CD4-positive, alpha-beta T cell treated with Interferon alpha-2 for 1 hour (primary cell): ENCODE measurements around the gene MDFIC.
A peak's percentile ranks its signal among the peaks of the same experiment; 100 is the strongest.

ENCODE experiments used
- DNase-seq, 2 donors: peaks; one replicate each; pipeline ENCODE4 v3.0.0-alpha.2; 2020 to 2022

Gene MDFIC

DNA sequence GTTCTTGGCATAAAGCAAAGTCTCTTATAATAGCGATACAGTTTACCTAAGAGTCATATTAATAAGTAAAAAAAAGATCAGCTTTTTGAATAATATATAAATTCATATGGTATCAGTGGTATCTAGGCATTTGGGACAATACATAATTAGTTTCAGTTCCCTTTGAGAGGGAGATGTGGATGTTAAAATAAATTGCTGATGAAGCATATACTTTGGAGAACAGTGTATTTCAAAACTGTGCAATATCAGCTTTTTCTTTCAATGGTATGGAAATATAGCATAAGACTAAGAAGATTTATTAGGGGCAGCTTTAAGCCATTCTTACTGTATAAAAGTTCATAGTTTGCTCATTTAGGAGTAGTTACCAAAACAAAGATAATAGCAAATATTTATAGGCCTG is 35.5 kb downstream of the MDFIC start:
- no peak for DNase-seq

DNA sequence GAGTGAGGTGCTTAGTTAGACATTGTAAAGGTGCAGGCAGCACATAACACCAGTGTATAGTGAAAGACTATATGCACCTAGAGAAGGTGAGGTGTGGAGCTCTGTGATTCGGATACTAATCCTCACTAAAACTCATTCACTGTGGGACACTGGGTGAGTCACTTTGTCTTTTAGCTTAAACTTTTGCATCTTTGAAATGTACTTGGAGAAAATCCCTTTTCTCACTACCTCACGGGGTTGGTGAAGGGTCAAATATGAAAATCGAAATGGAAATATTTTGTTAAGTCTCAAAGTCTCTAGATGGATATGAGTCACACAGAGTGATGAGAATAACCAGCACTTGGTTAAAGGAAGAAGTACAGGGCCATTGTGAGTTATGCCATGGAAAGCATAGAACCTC is 38.0 kb downstream of the MDFIC start:
- DNase-seq = no peak

DNA sequence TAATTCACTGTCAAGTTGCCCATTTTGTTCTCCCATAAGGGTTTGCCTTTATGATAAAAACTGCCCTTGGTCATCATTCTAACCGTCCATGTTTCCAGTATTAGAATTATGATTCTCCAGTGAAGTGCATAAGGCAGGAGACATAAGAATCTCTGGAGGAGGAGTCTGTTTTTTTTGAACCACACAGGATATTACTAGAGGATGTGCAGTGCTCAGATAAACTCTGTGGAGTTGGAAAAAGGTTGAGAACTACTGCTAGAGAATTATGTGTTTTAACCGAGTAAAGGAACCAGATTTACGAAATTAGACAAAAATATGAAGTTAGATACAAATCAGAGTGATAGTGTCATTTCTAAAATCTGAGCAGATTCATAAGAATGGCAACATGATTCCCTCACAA is 40.5 kb downstream of the MDFIC start:
- no peak for DNase-seq

DNA sequence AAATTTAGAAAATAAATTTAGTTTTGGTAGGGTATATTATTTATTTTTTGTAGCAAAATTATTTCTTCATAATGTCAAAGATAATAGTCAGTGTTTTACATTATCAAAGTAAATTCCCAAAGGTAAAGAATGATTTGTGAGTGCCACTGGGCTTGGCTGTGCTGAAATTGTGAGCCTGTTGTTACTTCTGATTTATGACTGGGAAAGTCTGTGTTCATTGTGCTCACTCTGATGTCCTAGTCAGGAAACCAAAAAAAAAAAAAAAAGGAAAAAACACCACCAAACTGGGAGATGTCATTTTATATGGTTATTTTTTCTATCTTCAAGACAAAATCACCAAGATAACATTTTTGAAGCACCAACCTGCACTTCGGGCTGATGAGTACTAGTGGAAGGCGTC is 44.3 kb downstream of the MDFIC start:
- DNase-seq = no peak

DNA sequence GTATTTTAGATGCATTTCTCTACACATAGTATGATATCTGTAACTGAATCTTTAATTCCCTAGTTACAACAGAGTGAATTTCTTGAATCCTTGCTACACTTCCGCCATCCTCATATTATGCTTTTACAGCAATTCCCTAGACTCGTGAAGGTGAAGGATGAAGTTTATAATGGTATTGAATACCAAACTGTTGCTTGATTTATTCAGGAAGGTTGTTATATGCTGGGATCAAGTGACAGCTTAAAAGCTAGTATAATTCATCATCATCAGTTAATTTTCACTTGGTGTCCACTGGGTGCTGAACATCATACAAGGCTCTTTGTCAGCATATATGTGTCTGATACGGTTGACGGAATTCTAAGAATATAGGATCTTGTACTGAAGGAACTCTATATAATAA is 47.2 kb downstream of the MDFIC start:
- no peak for DNase-seq

DNA sequence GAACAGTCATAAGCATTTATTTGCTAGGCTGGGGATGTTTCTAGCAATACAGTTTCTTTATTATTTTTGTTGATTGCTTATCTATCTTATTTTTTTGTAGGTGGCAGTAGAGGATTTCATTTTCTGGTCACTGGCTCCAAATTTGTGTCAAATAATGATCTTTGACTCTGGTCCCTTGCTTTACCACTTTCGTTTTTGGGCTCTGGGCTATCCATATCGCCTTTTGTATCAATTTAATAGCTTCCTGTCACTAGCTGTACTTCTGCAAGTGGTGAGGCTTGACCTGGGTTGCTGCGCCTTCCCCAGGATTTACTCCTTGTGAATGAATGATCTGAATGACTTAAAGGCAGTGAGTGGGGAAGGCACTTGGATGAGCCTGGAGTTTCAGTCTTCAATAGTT is 48.4 kb downstream of the MDFIC start:
- peak in 1 of 2 donors; percentile 34 for DNase-seq

DNA sequence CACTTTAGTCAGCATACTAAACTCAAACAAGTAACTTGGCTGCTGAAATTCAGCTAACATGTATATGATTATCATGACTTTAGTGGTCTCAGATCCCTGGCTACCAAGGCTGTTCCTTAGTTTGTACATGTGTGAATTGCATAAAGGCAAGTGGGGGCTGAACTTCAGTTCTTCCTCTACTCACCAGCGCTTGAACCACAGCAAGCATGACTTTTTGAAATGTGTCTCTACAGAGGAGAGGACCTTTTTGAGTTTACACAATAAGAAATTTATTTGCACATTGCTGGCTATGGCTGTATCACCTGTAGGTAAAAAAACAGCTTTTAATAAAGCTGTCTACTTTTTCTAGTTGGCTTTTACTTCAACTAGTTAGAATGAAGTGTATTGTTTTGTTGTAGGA is 48.8 kb downstream of the MDFIC start:
- DNase-seq = no peak

DNA sequence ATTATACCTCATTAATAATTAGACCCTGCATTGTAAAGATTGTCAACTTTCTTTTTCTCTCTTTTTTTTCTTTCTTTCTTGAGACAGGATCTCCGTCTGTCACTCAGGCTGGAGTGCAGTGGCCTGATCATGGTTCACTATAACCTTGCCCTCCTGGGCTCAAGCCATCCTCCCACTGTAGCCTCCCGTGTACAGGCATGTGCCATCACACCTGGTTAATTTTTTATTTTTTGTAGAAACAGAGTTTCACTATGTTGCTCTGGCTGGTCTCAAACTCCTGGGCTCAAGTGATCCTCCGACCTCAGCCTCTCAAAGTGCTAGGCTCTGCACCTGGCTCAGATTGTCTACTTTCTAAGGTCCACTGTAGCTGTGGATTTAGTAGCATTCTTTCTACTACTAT is 50.7 kb downstream of the MDFIC start:
- DNase-seq = no peak

DNA sequence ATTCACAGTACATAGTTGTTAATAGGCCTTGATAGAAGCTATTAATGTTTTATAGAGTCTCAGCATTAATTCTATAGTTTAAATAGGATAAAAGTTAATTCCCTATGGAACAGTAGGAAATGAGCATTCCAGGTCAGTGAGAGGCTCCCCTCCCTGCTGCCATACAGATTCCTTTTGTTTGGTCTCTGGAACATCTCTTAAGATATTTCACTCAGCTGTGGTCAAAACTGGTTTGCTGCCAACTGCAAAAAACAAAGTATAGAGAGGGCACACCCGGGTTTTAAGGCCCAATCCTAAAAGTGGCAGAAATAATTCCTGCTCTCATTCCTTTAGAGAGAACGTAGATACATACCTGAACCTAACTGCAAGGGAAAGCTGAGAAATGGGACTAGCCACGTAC is 51.3 kb downstream of the MDFIC start:
- no peak for DNase-seq

DNA sequence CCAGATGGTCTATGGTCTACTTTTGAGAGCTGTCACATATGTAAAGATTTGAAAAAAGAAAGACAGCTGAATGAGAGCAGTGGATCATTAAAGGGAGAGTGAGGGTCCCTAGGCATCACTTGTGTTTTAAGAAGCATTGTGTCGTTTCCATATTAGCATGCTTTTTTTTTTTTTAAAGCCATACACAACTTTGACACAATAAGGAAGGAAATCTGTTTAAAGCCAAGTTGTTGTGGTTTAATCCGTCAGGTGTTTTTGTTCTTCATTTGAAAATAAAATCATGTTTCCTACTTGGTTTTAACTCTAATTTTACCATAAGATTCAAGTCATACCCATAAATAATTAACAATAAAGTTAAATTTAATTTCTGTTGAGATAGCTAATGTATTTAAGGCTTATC is 53.5 kb downstream of the MDFIC start:
- no peak for DNase-seq

DNA sequence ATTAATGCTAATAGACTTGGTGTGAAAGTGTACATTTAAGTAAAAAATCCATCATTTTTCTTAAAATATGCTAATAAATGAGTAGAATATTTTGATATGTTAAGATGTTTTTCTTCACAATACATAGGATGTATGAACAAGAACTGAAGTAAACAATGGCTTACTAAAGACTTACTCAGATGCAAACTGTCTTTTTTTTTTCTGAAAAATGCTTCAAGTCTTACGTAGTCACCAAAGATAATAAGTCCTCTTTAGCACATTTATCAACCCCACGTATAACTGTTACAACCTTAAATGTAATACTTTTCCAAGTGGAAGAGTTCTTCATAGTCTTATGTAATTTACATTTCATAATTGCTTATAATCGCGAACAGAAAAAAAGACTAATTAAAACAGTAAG is 54.8 kb downstream of the MDFIC start:
- DNase-seq = no peak

DNA sequence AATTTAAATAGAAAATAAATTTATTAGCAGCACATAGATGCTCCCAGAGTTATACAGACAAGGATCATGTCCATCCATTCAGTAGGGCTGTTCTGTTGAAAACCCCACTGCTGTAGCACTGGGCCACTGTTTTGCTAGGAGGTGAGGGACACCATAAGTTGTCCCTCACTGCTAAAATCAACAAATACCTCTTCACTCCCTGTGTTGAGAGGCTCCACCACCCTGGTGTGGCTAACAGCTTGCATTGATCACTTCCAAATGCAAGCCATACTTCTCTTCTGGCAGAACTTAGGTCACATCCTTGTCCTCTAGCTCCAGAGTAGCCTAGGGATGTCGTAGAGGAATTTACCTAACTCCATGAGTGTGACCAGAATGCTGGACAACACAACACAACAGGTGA is 55.4 kb downstream of the MDFIC start:
- no peak for DNase-seq

DNA sequence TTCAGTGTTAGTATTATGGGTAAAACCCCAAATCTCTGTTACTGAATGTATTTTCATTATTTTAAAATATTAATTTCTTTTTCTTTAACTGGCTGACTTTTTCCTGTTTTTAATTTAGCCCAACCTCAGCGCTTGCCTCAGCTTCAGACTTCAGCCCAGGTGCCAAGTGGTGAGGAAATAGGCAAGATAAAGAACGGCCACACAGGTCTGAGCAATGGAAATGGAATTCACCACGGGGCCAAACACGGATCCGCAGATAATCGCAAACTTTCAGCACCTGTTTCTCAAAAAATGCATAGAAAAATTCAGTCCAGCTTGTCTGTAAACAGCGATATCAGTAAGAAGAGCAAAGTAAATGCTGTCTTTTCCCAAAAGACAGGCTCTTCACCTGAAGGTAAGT is 57.5 kb downstream of the MDFIC start:
- no peak for DNase-seq

DNA sequence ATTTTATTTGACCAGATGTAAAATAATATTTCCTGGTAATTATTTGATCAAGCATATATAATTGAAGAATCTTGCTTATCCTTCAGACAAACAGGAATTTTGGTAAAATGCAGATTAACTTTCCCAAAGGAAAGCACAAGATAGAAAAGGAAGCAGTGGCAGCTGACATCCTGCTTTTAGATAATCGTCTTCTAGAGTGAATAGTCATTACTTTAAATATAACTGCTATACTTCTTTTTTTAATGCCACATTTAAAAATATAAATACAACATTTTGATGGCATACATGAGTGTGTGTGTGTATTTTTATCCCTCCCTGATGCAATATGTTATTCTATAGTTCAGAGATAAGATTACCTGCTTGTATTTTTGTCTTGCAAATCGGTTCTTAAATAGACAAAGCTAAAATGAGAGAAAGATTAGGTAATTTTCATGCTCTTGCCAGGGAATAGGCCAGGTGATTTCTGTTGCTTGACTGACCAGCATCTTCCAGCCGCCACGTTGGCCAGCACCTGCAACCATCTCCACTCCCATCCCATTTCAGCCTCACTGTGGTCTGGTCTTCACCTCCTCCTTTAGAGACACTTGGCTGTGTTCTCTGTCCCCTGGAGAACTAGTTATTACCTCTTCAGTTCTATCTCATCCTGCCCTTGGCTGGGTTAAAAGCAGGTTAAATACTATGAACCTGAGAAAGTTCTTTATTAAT is 58.1 kb downstream of the MDFIC start:
- DNase-seq = no peak

DNA sequence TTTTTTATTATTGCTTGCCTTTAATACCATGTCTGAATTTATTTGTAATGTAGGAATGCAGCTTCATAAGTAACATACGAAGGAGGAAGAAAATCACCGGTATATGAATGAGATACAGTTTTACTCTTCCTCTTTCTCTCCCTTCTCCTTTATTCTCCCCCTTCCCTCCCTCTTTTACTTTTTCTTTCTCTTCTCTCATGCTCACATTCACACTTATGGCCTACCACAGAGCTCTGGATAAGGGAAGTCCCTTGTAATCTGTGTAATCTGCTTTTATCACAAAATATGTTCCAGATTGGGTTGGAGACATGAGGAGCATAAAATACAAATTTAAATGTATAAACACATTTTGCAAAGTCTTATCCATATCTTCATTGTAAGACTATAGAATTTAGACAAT is 59.4 kb downstream of the MDFIC start:
- DNase-seq = no peak

DNA sequence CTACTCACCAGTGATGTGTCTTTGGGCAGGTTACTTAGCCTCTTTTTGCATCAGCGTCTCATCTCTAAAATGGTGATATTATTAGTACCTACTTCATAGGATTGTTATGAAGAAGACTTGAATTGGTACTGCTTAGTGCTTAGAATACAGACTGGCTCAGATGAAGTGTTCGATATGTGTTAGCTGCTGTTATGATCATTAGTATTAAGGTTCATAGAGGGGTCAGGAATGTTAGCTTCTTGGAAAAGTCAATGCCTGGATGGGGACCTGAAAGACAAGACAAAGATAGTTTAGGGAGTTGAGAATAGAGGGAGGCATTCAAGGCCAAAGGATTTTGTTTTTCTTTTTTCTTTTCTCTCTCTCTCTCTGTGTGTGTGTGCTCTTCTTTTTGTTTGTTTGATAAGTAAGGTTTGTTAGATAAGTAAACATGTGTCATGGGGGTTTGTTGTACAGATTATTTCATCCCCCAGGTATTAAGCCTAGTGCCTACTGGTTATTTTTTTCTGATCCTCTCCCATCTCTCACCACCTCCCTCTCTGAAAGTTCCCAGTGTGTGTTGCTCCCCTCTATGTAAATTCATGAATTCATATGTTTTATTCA is 63.3 kb downstream of the MDFIC start:
- no peak for DNase-seq

DNA sequence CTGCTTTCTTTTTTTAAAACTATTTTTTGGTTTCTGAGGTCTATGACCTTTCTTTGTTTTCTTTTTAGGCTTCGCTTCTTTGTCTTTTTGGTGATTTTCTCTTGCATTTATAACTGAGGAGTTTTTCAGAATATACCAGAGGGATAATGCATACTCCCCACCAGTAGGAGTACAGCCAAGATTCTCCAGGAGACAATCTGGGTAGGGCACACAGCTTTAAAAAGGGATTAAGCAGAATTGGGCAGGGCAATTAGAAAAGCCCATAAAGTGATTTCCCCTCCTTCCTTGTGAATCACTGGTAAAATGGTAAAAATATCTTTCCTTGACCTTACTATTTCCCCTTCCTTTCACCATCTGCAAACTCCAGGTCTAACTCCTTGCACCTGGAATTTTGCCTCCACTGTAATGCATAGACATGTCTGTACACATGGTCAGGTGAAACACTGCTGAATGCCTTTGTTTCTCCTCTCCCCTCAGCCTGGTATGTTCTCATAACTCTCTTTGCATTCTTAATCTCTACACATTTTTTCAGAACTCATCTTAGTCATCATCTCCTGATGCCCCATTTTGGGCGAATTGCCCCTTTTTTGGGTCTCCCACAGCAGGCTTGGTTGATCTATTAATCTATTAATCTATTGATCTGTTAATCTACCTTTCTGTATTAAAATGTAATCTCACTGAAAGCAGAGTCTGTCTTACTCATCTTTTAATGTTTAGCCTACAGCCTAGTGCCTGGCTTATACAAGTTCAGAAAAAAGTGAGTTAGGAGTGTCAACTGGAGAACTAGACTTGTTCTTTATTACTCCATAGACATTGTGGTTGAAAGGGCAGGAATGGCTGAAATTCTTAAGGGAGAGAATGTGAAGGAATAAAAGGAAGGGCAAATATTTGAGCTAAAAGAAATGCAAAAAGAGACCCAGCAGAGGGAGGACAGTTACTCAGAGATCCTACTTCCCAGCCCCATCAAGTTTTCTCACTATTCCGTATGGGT is 64.6 kb downstream of the MDFIC start:
- no peak for DNase-seq

DNA sequence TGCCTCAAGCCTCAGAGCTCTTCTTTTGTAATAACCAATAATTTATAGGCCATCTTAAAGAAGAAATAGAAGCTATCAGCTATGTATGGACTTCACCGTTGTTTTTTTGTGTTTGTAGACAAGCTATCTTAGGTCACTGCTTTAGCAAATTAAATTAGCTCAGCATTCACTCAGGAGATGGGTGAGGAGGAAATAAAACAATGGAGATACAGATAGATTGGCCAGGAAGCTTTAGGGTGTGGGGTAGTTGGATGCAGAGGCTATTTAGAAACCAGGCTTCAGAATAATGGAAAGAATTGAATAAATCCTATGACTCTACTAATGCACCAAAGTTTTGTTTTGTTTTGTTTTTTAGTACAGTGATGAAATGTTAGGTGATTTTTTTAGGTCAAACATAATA is 66.1 kb downstream of the MDFIC start:
- DNase-seq = no peak

DNA sequence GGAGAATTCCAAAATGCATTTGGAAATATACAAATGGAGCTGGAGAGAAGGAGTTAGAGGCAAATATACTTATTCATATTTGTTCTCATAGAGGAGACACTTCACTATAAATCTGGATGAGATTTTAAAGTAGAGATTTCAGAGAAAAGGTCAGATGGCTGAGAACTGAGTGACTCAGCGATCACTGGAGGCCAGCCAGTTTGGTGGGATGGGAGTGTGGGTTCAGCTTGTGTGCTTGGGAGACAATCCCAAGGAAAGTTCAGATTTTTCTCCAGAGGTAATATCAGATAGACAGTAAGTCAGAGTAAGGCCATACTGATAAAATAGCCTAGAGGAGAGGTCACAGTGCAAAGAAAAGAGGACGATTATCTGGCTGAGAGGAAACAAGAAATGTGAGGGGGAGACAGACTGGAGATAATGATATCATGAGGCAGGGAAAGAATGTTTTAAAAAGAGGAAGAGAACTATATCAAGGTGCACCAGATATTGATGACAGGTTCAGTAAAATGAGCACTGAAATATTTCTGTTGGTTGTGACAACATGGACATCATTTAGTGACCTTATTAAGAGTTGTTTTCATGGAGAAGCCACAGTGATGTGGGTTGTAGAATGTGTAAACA is 67.0 kb downstream of the MDFIC start:
- DNase-seq = no peak

DNA sequence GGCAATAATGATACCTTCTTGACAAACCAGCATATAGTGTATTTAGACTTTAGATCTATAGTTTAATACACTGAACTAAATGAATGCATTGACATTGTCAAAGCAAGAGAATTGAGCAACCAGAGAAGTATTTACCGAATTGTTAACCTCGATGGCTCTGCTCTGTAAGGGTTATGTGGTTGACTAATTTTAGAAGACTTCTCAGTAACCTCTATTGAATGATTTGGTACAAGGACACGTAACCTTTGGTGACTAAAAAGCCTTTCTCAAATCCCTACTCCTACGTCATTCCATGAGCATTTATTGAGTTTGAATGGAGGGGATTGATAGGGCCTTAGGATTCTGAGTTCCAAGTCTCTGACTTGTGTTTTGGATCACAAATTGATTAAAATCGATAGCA is 67.6 kb downstream of the MDFIC start:
- DNase-seq = no peak

DNA sequence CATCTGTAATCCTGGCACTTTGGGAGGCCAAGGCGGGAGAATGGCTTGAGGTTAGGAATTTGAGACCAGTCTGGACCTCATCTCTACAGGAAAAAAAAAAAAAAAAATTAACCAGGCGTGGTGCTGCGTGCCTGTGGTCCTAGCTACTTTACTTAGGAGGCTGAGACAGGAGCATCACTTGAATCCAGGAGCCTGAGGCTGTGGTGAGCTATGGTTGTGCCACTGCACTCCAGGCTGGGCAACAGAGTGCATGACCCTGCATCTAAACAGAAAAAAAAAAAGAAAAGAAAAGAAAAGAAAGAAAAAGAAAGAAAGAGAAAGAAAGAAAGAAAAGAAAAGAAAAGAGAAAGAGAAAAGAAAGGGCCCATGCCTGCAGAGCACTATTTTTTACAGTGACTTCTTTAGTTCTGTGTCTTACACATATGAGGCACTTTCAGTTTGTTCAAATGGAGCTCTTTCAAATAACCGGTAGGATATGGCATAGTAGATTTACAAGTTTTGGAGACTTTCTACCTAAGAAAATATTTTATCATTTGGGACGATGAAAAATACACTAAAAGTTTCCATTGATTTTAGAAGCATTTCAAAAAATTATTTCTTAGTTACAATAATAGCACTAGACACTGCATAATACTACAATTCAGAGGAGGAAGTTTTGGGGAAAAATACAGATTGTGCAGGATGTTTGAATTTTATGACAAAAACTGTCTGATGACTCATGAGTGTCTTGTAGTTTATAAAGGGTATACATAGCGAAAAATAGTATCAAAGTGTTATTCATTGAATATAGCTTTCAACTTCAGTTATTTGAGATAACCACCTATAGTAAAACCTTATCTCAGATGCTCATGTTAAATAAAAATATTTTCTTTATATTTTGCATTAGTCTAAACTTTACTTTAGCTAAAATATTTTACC is 75.9 kb downstream of the MDFIC start:
- no peak for DNase-seq

DNA sequence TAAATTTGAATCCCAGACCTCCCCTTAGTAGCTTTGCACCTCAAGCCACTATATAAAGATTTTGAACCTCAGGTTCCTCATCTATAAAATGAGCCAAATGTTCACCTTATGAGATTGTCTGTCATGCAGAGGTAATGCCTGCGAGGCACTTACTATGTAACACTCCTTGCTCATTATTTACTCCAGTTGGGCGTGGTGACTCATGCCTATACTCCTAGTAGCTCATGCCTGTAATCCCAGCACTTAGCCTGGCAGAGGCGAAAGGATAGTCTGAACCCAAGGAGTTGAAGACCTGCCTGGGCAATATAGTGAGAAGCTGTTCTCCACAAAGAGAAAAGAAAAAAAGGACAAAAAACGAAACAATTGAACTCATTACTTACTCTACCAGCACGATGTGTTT is 82.2 kb downstream of the MDFIC start:
- no peak for DNase-seq
